Activated T-cell treated with anti-CD3 and anti-CD28 coated beads, Interleukin-2, amount 50 U/mL, for 24 hours (primary cell): Measurements from ENCODE around the gene PDE11A.

Experiments
- DNase-seq: peaks from one replicate; pipeline ENCODE4 v3.0.0-alpha.2; 2020
- H3K27ac Mint-ChIP-seq: 2 replicates; pipeline ENCODE4 v1.8.0; 2020; ENCODE audit warnings: mild to moderate bottlenecking, mixed read lengths
- H3K27me3 Mint-ChIP-seq: 2 replicates; pipeline ENCODE4 v1.8.0; 2020; ENCODE audit warnings: mixed read lengths
- H3K36me3 Mint-ChIP-seq: 2 replicates; pipeline ENCODE4 v1.8.0; 2020; ENCODE audit warnings: low read depth, mixed read lengths
- H3K4me1 Mint-ChIP-seq: 2 replicates; pipeline ENCODE4 v1.8.0; 2020; ENCODE audit warnings: low read depth, mixed read lengths
- H3K4me3 Mint-ChIP-seq: 2 replicates; pipeline ENCODE4 v1.8.0; 2020; ENCODE audit warnings: mild to moderate bottlenecking, moderate library complexity, mixed read lengths
- H3K9me3 Mint-ChIP-seq: 2 replicates; pipeline ENCODE4 v1.8.0; 2020; ENCODE audit warnings: mixed read lengths

The PDE11A gene

DNA sequence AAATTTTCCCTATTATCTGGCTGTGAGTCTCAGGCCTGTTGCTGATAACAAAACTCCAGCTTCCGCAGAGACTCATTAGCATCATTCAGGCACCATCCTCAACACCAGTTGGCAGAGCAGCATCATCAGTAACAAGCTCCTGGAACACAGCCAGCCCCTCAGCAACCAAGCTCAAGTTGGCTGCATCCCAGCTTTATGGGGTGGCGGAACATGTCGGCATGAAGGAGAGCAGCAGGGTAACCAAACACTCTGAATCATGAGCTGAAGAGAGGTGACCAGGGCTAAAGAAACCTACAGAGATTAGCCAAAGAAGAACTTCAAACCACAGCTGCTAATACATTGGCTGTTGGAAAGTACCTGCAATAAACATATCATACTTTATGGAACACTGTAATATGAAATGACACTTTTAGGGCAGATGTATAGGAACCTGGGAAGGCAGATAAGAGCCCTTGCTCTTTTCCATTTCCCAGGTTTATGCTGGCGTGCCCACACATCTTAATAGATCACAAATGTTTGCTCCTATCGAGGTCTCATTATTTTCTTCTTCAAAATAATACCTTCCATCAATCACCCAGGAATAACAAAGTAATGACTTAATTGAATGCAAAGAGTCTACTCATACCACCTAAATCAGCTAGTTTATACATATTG is 63.8 kb downstream of the PDE11A start:
- H3K36me3 Mint-ChIP-seq = no peaks in the 10 kb centered on the region
- no peaks in the 10 kb centered on the region for H3K9me3 Mint-ChIP-seq
- no peak overlapping the region for H3K27ac Mint-ChIP-seq
- no peaks in the 10 kb centered on the region for H3K27me3 Mint-ChIP-seq
- H3K4me3 Mint-ChIP-seq = no peak overlapping the region
- no peaks in the 10 kb centered on the region for H3K4me1 Mint-ChIP-seq
- no peak for DNase-seq

DNA sequence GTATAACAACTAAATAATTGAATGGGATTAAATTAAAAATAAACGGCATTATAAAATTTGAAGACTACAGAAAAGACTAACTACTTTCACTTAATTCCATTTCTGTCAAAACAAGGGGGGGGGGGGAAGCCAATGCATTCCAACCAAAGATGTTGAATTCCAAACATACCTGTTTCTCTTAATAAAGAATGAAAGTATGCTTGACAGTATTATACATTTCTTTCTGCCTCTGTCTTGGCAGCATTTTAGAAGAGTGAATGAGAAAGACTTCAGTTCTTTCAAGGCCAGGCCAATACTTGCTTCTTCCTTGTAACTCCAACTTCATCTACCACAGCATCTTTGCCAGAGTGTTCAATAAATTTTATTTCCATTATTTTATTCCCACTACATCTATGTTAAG is 65.9 kb downstream of the PDE11A start:
- H3K4me3 Mint-ChIP-seq = no peak overlapping the region
- H3K27ac Mint-ChIP-seq = no peak overlapping the region
- H3K27me3 Mint-ChIP-seq = no peaks in the 10 kb centered on the region
- H3K4me1 Mint-ChIP-seq = no peaks in the 10 kb centered on the region
- no peaks in the 10 kb centered on the region for H3K9me3 Mint-ChIP-seq
- H3K36me3 Mint-ChIP-seq = no peaks in the 10 kb centered on the region
- DNase-seq = no peak

DNA sequence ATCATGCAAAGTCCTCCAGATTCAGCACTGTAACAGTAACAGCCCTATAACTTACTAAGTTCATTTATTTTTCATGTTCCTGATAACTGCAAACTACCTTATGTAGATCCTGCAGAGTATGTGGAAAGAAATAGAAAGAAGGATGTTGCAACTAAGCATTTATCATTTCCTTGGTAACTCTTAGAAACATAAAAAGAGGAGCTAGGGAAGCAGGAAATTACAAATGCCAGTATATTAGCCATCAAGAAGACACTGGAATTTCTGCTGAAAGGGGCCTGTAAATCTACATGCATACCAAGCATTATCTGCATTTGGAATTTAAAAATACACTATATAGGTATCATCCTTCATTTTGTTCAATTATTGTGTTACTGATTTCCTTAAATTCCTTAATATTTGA is 66.8 kb downstream of the PDE11A start:
- H3K4me1 Mint-ChIP-seq = no peaks in the 10 kb centered on the region
- H3K4me3 Mint-ChIP-seq = no peak overlapping the region
- H3K27me3 Mint-ChIP-seq = peaks cover 3% of the 10 kb centered on the region
- no peak for DNase-seq
- H3K36me3 Mint-ChIP-seq = no peaks in the 10 kb centered on the region
- H3K9me3 Mint-ChIP-seq = no peaks in the 10 kb centered on the region
- H3K27ac Mint-ChIP-seq = no peak overlapping the region

DNA sequence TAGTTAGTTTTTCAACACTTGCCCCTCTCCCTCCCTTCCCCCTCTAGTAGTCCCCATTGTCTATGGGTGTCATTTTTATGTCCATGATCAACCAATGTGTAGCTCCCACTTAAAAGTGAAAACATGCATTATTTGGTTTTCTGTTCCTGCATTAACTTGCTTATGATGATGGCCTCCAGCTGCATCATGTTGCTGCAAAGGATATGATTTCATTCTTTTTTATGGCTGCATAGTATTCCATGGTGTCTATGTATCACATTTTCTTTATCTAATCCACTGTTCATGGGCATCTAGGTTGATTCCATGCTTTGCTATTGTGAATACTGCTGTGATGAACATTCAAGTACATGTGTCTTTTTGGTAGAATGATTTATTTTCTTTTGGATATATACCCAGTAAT is 70.5 kb downstream of the PDE11A start:
- Mint-ChIP-seq H3K36me3 (no peaks in the 10 kb centered on the region), H3K27ac (no peak overlapping the region), H3K4me1 (no peaks in the 10 kb centered on the region), H3K4me3 (no peak overlapping the region), H3K27me3 (peaks cover 6% of the 10 kb centered on the region), H3K9me3 (no peaks in the 10 kb centered on the region)
- DNase-seq = no peak

DNA sequence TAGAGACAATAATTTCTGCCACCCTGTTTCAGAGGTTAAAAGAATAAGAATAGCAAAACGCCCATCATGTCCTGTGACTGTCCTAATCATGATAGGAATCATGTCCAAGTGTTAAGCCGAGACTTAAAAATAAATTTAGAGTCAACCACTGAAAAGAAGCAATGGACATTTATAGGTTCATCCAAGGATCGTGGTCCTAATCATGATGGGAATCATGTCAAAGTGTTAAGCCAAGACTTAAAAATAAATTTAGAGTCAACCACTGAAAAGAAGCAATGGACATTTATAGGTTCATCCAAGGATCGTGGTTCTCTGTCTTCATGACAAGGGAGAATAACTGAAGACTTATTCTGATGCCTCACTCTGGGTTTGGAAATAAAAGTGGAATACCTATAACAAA is 73.6 kb downstream of the PDE11A start:
- Mint-ChIP-seq H3K36me3 (no peaks in the 10 kb centered on the region), H3K4me1 (no peaks in the 10 kb centered on the region), H3K4me3 (no peak overlapping the region), H3K27ac (no peak overlapping the region), H3K27me3 (peaks cover 6% of the 10 kb centered on the region), H3K9me3 (no peaks in the 10 kb centered on the region)
- no peak for DNase-seq

DNA sequence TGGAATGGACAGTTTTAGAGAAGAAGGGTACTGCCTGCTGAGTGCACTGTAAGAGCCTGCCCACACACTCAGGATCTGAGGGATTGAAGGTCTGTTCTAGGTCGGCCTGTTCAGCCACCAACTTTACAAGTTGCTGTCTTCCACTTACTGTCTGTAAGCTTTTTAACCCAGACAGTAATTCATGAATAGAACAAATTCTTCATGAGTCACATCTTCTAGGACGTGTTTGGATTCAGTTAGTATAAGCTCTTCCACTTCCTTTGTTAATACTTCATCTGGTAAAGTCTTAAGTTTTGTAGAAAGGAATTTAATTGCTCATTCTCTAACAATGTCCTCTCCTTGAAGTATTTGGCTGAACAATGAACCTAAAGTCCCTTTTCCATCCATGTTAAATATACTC is 74.6 kb downstream of the PDE11A start:
- H3K4me1 Mint-ChIP-seq = no peaks in the 10 kb centered on the region

DNA sequence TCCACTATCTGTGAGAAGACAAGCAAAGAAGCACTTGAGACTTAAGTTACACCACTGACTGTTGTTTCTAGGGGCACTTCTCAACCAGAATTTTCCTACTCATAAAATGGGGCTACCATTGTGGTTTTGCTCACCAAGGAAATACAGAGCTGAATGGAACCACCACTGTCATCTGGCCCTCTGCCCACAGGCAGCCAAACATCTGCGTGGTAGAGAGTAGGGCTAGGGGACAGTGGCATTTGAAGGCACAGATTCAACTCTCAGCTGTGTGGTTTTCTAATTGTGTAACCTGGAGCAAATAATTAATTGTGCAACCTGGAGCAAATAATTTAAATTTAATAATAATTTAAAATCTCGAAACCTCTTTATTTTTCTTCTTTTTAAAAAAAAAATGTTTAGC is 79.6 kb downstream of the PDE11A start:
- Mint-ChIP-seq H3K4me1 (no peaks in the 10 kb centered on the region), H3K27me3 (no peaks in the 10 kb centered on the region), H3K36me3 (no peaks in the 10 kb centered on the region)

More for the DNA sequence above, 74.6 kb downstream of the PDE11A start:
- H3K4me3 Mint-ChIP-seq = no peak overlapping the region
- H3K36me3 Mint-ChIP-seq = no peaks in the 10 kb centered on the region
- no peaks in the 10 kb centered on the region for H3K9me3 Mint-ChIP-seq
- no peak overlapping the region for H3K27ac Mint-ChIP-seq
- H3K27me3 Mint-ChIP-seq = peaks cover 6% of the 10 kb centered on the region
- no peak for DNase-seq

DNA sequence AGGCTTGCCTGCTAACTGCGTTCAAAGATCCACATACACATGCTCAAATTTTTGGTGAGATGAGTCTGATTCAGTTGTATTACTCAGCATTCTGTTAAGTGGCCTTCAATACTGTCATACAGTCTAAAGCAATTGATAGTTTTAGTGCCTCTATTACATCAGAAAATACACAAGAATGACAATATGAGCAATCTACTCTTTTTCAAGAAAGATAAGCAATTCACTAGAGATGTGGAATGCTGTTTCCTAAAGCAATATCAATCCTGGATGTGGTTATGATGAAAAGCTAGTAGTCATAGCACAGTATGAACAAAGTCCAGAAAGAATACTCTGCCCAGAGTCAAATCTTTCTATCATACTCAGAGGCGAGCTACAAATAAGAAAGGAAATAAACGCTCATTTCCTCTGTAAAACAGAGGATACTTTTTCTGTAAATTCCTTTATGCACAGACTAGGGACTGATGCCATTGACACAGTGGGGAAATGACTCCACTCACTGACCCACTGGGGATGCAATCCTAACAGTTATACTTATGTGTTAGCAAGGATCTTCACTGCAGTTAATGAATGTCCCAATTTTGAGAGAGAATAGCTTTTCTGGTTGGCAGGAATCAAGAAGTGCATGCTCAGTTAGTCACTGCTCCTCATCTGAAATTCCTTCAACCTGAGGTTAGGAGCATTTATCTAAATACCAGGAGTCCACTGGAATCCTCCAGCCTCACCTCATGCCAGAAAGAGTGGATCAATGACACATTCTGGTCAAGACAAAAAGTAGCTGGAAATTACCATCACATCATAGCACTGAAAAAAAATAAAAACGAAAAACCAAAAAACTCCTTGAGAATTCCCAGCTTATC is 83.3 kb downstream of the PDE11A start:
- no peaks in the 10 kb centered on the region for H3K4me1 Mint-ChIP-seq
- no peaks in the 10 kb centered on the region for H3K36me3 Mint-ChIP-seq
- peaks cover 6% of the 10 kb centered on the region for H3K27me3 Mint-ChIP-seq
- no peaks in the 10 kb centered on the region for H3K9me3 Mint-ChIP-seq
- DNase-seq = no peak
- no peak overlapping the region for H3K27ac Mint-ChIP-seq
- H3K4me3 Mint-ChIP-seq = no peak overlapping the region

More for the DNA sequence above, 79.6 kb downstream of the PDE11A start:
- Mint-ChIP-seq H3K9me3 (no peaks in the 10 kb centered on the region), H3K4me3 (no peak overlapping the region), H3K27ac (no peak overlapping the region)
- no peak for DNase-seq

DNA sequence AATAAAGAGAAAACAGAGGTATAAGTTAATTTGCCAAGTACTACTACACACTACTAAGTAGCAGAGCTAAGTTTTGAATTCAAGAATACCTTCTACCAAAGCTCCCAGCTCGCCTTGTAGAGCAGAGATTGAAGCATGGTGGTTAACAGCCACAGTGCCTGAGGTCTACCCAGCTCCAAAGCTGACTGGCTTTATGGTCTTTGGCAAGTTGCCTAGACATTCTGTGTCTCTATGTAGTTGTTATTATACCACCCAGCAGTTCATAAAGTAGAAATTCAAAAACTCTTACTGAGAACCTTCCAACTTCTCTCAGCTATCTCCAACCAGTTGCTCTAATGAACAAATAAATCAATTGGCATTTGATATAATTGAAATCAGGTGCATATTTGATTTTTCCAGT is 87.8 kb downstream of the PDE11A start:
- no peak overlapping the region for H3K4me3 Mint-ChIP-seq

DNA sequence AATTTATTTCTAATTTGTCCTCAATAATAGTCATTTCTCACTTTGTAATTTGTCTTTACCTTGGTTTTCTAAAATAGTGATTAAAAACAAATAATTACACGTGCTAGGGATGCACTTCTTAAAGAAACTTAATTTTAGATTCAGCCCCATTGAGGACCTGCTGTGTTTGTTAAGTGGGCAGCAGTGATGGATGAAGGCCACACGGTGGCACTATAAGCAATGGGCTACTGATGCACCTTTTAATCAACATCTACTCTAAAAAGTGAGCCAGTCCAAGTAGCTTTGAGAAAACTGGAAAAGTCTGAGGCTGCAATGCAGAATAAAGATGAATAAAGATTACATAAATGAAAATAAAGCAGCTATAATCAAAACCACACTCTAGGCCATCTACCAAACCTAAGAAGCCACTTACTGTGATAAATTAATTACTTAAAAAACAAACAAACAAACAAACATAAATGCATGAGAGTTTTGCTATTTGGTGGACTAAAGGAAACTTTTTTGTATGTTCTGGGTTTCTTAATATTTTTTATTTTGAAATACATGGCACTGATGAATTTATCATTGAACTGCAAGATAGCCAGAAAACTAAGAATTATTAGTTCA is 89.3 kb downstream of the PDE11A start:
- Mint-ChIP-seq H3K4me3 (no peak overlapping the region), H3K27me3 (peaks cover 6% of the 10 kb centered on the region), H3K27ac (no peak overlapping the region), H3K36me3 (no peaks in the 10 kb centered on the region), H3K4me1 (no peaks in the 10 kb centered on the region), H3K9me3 (no peaks in the 10 kb centered on the region)
- no peak for DNase-seq

More for the DNA sequence above, 87.8 kb downstream of the PDE11A start:
- Mint-ChIP-seq H3K36me3 (no peaks in the 10 kb centered on the region), H3K27ac (no peak overlapping the region), H3K9me3 (no peaks in the 10 kb centered on the region), H3K4me1 (no peaks in the 10 kb centered on the region), H3K27me3 (peaks cover 6% of the 10 kb centered on the region)
- DNase-seq = no peak

DNA sequence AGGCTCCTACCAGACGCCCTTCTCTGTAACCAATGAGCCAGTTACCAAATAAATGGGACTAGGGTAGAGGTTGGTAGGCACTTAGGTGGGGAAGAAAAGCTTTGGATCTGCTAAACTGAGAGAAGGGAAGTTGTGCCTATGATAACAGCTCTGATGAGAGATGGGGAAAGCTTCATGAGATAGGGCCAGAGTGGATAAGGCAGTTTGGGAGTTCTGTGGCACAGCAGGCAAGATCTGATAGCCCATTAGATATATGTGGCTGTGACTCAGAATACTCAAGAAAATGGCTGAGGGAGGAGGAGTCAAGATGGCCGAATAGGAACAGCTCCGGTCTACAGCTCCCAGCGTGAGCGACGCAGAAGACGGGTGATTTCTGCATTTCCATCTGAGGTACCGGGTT is 99.8 kb downstream of the PDE11A start:
- Mint-ChIP-seq H3K4me3 (no peak overlapping the region), H3K36me3 (no peaks in the 10 kb centered on the region), H3K27ac (no peak overlapping the region), H3K4me1 (no peaks in the 10 kb centered on the region), H3K27me3 (no peaks in the 10 kb centered on the region), H3K9me3 (no peaks in the 10 kb centered on the region)
- no peak for DNase-seq

DNA sequence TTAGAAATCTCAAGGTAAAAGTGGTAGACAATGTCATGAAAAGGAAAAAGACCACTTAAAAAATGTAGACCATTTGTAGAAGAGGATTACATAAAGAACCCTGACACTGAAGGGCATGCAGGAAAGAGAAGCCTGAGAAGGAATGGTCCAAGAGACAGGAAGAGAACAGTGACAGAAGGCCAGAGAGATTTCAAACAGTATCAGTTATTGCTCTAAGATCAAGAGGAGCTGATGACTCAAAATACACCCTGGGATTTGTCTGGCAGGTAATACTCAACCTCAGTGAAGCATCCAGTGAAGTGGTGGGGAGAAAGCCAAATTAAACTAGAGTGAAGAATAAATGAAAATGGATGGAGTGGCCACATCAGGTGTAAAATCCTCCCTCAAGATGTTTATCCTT is 100.5 kb downstream of the PDE11A start:
- H3K9me3 Mint-ChIP-seq = no peaks in the 10 kb centered on the region
- H3K4me1 Mint-ChIP-seq = no peaks in the 10 kb centered on the region
- H3K27me3 Mint-ChIP-seq = peaks cover 2% of the 10 kb centered on the region
- no peak overlapping the region for H3K27ac Mint-ChIP-seq
- no peaks in the 10 kb centered on the region for H3K36me3 Mint-ChIP-seq
- DNase-seq = no peak
- H3K4me3 Mint-ChIP-seq = no peak overlapping the region

DNA sequence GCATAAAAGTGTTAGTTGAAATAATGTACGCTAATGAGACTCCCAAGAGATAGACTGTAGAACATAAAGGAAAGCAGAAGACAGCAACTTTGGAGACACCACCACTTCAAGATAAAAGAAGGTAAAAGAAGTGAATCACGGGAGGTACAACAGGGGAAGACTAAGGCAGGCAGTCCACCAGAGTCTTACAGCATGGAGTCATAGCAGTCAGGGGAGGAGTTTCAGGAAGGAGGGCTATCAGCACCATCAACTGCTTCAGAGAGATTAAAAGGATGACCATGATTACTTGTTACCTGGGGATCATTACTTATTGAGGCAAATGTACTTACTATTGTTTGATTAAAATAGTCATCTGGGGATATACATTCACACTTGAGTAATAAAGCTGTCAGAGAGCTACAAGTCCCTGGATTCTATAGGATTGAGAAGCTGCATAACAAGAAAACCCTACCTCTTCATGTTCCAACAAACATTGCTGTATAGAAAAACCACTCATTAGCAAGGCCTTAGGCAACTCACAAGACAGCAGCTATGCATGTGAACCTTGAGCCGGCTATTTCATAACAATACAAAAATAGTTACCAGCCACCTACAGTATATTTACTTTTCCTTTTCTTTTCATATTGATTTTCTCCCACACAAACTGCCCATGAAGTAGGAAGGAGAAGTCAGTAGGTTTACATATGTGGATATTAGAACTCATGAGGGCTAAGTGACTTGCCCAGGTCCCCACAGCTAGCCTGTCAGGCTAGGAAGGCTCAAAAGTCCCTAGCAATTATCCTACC is 101.7 kb downstream of the PDE11A start:
- Mint-ChIP-seq H3K4me3 (no peak overlapping the region), H3K27me3 (peaks cover 9% of the 10 kb centered on the region), H3K4me1 (no peaks in the 10 kb centered on the region), H3K27ac (no peak overlapping the region), H3K9me3 (no peaks in the 10 kb centered on the region), H3K36me3 (no peaks in the 10 kb centered on the region)
- no peak for DNase-seq

DNA sequence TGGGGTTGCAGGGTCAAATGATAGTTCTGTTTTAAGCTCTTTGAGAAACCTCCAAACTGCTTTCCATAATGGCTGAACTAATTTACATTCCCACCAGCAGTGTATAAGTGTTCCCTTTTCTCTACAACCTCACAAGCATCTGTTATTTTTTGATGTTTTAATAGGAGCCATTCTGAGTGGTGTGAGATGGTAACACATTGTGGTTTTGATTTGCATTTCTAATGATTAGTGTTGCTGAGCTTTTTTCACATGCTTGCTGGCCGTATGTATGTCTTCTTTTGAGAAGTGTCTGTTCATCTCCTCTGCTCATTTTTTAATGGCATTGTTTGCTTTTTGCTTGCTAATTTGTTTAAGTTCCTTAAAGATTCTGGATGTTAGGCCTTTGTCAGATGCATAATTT is 107.7 kb downstream of the PDE11A start:
- Mint-ChIP-seq H3K27ac (no peak overlapping the region), H3K9me3 (no peaks in the 10 kb centered on the region), H3K4me3 (no peak overlapping the region), H3K27me3 (peaks cover 9% of the 10 kb centered on the region), H3K4me1 (no peaks in the 10 kb centered on the region), H3K36me3 (no peaks in the 10 kb centered on the region)
- no peak for DNase-seq
